OCI-M1 (cell line): ENCODE data around the gene TMEM267.
"Not testable (repeated sequence)": the region's sequence is repeated elsewhere in the genome, so short reads cannot be mapped to it uniquely, and the experiment has no call there.

Experiments used
- DNase-seq: peaks from one replicate; lab custom pipeline; 2025; lab: John Stamatoyannopoulos, UW

TMEM267 gene

DNA sequence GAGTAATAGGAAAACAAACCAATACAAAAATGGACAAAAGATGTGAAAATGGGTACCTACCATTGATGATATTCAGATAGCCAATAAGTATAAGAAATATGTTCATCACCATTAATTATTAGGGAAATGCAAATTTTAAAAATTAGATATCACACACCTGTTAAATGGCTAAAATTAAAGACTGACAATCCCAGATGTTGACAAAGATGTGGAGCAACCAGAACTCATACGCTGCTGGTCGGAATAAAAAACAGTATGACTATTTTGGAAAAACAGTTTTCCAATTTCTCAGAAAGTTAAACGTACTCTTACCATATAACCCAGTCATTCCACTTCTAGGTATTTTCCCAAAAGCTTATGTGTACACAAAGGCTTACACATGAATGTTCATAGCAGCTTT lies 27.1 kb downstream of the TMEM267 start:
- DNase-seq = no peak

DNA sequence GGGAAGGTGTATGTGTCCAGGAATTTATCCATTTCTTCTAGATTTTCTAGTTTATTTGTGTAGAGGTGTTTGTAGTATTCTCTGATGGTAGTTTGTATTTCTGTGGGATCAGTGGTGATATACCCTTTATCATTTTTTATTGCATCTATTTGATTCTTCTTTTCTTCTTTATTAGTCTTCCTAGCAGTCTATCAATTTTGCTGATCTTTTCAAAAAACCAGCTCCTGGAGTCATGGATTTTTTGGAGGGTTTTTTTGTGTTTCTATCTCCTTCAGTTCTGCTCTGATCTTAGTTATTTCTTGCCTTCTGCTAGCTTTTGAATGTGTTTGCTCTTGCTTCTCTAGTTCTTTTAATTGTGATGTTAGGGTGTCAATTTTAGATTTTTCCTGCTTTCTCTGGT lies 42.1 kb downstream of the TMEM267 start:
- not testable (repeated sequence) for DNase-seq

DNA sequence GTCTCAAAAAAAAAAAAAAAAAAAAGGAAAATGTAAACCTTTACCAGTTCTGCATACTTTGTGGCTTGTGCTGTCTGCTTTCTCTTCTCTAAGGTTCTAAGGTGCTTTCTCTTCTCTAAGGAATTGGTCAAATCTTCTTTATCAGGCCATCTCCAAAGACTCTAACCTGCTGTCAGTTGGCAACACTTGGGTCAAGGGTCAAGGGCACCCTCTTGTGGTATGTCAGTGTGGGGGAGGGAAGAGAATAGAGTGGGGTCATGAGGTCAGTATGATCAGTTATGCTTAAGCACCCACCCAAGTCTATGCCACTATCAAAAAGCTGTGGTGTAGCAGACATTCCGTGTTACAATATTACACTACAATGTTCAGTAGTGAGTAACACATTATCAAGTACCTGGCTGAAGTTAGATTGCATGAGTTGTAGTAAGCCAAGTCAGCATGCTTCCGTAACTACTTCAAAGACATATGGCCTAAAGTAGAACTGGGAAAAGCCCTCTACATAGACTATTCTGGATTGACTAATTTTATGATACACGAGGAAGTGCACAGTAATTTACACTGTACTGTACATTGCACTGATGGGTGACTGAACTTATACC lies 46.5 kb downstream of the TMEM267 start:
- peak; percentile 17 for DNase-seq

DNA sequence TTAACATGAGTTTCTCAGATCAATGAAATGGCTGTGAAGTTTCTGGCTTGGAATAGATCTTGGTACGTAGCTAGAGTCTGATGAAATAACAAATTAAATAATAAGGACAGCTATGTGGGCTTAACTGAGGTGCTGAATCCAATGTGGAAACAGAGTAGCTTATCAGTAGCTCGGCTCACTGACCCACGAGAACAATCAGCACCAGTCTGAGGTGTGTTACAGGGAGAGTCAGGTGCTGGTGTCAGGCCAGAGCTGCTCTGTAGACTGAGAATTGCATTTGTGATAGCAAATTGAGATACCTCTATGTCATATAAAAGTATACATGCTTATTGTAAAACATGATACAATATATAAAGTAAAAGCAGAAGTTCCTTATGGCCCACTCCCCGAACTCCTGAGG lies 50.3 kb downstream of the TMEM267 start:
- DNase-seq = no peak

DNA sequence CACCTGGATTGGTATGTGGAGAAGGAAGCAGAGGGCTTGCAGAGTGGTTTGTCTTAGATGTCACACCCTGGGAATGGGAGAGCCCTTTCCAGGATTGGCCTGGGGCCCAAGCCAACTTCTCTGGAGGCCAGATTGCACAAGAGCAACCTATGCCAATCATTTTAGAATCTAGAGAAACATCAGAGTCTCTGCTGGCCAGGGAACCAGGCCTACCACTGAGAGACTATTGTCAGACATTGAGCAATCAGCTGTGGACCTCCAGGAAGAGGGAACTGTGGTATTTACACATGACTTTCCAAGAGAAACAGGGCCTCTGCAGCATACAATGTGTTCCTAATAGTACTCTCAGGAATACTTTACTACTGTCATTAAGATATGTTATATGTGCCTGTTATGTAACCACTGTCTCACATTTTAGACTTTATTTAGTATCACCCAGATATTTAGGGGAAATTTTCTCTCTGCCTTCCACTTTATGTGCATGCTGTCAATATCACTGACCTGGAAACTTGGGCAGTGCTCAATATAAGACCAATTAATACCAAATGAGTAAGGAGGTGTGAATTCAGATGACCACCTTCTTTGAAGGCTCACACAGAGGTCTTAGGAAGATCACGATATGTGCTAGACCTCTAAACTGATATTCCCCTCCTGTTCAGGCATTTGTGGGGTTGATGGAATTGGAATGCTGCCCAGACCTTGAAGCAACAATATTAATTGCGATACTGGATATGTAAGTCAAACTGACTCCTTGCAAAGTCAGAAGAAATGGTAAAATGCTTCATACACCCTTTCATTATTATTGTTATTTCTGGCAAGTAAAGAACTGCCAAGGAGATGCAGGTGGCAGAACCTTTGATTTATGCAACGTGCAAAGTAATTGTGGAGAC lies 50.9 kb downstream of the TMEM267 start:
- peak; percentile 56 for DNase-seq

DNA sequence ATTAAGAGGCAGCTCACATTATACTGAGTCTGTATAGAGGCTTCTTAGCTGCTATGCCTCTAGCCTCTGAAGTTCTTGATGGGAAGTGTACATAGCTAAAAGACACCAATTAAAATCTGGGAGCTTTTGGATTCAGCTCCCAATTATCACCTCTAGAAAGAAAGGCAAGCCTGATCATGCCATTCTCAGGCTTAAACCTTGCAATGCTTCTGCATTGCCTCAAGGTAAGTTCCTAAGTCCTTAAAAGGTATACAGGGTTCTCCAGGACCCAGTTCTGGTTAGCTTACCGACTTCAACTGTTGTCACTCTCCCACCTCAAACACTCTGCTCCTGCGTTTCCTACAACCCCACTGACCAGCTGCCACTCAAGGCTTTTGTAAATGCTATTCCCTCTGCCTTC lies 54.0 kb downstream of the TMEM267 start:
- no peak for DNase-seq

DNA sequence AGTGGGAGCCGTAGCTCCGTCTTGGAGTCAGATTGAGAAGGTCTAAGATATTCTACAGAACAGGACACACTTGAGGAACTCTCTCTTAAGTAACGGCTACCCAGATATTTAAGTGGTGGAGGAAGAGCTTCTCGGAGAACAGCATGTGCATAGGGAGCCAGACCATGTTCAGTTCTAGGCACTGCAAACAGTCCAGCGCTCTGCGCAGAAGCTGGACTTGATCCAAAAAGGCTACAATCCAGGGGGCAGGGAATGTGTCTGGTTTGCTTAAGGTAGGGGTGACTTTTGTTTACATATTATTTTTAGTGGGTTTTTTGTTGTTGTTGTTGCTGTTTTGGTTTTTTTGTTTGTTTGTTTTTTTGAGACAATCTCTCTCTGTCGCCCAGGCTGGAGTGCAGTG lies 54.6 kb downstream of the TMEM267 start:
- no peak for DNase-seq

DNA sequence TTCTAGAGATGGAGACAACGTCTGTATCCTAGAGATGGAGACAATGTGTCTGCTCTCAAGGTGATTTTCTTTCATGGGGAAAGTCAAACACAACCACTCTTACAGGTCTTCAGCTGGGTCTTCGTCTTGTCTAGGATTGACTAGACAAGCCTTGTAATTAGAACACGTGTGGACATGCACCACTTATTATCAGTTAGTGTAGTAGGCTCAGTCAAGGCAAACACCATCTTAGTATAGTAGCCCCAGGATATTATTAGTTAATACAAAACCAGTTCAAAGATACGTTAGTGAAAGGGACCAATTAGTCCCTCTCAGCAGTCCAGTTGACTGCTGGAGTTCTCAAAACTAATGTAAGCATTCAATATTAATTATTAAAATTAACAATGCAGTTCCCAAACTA lies 56.4 kb downstream of the TMEM267 start:
- no peak for DNase-seq

DNA sequence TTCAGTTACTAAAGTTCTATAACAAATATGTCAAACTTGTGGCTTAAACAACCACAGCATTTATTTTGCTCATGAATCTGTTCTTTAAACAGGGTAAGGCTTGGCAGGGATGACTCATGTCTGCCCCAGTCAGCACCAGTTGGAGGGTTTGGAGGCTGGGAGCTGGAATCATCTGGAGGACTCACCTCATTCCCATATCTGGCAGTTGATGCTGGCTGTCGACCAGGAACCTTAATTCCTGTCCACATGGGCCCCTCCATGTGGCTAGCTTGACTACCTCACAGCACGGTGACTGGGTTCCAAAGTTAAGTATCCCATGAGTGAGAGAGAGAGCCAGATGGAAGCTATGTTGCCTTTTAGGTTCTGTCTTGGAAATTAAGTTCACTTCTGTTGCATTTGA lies 57.7 kb downstream of the TMEM267 start:
- no peak for DNase-seq

DNA sequence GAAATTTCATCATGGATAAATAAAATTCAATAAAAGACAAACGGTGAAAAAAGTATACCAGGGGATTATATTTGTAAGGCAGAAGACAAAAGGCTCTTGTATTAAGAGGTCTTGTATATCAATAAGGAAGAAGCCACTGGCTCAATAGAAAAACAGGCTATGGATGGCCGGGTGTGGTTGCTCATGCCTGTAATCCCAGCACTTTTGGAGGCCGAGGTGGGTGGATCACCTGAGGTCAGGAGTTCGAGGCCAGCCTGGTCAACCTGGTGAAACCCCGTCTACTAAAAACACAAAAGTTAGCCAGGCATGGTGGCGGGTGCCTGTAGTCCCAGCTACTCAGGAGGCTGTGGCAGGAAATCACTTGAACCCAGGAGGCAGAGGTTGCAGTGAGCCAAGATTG lies 60.6 kb downstream of the TMEM267 start:
- DNase-seq = not testable (repeated sequence)

DNA sequence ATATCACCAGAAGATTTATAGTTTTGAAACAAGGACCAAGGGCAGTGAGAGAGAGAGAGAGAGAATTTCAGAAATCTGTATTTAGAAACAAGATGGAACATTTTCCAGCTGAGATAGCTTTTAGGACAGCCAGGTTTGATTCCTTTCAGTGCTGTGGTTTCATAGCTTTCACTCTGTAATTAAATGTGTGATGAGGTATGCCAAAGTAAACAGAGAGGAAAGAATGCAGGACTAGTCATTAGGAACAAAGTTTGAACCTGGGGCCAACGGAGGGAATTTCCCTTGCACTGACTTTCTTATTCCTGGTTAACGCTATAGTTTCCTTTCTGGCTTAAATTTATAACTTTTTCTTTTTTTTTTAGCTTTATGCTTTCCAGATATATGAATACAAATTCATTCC lies 61.5 kb downstream of the TMEM267 start:
- DNase-seq = no peak

DNA sequence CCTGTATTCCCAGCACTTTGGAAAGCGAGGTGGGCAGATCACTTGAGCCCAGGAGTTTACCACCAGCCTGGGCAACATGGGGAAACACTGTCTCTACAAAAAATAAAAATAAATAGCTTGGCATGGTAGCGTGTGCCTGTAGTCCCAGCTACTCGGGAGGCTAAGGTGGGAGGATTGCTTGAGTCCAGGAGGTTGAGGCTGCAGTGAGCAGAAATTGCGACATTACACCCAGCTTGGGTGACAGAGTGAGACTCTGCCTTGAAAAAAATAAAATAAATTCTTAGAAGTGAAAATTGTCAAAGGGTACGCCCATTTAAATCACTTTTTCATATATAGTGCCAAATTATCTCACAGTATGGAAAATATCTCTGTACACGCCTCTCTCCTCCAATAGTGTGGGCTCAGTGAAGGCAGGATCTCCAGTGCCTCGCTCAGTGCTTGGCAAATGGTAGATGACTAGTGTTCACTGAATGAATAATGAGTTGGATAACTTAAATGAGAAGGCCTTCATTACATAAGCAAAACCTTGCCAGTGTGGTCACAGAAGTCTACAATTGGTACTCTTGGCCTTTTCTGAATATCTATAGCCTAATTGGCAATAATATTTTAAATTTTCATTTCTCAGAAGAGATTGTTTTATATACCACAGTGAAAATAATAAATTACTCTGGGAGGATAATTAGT lies 62.1 kb downstream of the TMEM267 start:
- no peak for DNase-seq

DNA sequence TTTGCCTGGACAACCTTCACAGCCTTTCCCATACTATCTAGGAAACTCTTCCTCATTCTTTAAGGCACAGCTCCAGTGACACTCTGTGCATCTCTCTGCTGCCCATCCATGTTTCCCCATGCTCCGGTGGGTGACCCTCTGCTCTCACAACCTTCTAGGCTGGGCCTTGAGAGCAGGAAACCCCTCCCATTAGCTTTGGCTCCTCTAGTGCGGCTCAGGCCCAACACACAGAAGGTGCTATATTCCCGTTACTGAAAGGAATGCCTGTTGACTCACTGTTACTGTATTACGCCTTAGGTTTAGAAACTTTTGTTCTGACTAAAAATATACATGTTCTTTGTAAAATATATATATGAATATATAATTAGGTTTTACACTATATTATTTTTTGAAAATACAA lies 63.4 kb downstream of the TMEM267 start:
- DNase-seq = no peak

DNA sequence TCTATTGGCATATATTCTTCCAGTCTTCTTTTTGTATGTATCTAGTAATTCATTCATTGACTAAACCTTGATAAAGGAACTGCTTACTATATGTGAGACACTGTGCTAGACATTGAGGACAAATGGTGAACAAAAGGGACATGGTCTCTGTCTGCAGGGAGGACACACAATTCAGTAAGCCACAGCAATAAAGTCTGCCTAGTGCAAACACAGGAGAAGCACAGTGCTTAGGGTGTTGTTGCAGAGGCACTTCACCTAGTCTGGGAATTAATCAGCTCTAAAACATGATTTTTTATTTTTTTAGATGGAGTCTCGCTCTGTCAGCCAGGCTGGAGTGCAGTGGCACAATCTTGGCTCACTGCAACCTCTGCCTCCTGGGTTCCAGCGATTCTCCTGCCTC lies 65.1 kb downstream of the TMEM267 start:
- no peak for DNase-seq

DNA sequence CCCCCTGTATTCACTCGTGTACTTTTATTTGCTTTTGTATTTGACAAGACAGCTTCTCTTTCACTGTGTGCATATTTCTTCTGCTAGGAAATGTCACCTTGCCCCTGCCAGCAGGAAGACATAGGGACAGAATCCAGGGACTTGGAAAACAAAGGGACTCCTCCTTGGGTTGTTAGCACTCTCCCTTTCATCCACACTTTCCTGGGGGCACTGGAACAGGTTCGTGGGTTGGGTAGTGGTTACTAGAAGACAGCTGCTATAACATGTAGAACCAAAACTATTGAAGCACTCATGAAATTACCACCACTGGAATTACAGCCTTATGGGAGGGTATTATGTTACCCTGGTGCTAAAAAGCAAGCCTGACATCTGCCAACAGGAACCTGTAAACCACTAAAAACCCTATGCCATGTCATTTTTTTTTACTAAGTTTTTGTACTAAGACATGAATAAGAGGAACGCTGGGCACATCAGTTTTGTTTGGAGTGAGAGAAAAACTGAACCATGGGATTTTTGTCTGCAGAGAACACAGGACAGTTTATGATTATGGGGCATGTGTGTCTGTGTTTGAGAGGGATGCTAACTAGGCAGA lies 66.8 kb downstream of the TMEM267 start:
- no peak for DNase-seq

DNA sequence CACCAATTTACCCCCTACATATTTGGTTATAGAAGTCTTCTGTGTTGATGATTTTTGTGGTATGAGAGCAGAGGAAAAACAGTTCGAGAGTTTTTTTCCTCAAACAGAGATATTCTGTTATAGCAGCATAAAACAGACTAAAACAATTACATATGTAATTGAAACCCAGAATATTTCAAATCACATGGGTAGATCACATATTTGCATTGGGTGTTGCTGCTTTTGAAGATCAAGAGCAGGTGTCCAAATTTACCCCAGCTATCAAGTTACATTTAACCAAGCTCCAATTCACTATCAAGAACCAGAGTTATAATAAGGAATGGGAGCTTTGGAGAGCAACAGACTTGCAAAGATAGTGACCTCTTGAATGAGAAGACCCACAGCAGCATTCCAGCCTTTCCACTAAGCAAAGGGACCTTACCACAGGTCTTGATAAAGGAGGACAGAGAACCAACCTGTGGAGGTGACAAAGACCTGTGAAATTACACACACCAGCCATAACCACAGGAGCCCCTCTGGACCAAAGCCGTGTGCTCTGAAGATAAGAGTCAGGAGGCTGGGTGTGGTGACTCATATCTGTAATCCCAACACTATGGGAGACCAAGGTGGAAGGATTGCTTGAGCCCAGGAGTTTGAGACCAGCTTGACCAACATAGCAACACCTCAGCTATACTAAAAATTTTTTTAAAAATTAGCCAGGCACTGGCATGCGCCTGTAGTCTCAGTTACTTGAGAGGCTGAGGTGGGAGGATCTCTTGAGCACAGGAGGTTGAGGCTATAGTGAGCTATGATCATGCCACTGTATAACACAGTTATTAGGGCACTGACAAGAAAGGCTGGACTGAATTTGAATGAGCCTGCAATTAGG lies 67.5 kb downstream of the TMEM267 start:
- DNase-seq = peak; percentile 62

DNA sequence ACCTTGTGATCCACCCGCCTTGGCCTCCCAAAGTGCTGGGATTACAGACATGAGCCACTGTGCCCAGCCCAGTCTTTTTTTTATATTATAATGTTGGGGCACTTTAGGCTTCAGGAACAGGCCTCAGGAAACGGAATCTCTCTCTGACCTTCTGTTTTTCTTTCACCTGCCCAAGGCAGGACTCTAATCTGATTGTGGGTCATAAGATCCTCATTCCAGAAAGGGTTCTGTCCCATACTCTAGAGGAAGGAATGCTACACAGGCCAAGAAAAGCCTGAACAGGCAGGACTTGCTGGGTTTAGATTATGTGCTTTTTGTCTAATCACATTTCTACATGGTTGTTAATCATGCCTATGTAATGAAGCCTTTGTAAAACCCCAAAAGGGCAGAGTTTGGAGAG lies 69.7 kb downstream of the TMEM267 start:
- no peak for DNase-seq

DNA sequence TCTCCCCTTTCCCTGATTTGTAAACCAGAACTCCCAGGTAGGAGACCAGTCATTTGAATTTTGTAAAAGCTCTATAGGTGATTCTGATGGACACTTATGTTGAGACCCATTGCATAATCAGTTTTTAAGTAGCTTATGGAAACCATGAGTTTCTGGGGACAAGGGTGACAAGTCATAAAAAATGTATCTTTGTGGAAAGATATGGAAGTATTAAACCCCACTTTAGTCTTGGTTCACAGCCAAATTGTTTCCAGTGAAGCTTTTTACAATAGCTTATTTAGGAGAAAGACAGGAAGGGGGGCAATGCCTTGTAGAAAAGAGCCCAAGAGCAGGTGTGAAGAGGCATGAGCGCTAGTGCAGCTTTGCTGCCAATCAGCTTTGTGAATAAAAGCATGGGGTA lies 71.0 kb downstream of the TMEM267 start:
- no peak for DNase-seq

DNA sequence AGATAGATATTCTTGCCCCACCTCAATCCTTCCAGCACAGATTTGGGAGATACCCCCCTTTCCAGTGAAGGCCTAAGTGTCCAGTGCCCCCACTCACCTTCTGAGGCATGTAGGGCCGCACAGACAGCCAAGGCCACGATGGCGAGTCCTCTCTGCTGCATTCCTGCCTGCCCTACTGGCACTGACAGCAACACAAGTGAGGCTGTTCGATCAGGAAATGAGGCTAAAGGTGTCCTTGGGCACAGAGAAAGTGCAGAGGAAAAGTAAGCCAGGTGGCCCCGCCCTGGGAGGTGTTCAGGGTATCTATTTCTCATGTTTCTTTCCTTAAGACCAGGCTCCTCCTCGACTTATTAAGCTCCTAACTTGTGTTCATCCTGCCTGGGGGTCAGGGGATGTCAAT lies 71.5 kb downstream of the TMEM267 start, which contains the start of gene CCL28:
CCL28 (minus strand) TSS at position 236 of the 400 bp plus-strand sequence; CDS start at position 161, 75 bp downstream.
- no peak for DNase-seq

DNA sequence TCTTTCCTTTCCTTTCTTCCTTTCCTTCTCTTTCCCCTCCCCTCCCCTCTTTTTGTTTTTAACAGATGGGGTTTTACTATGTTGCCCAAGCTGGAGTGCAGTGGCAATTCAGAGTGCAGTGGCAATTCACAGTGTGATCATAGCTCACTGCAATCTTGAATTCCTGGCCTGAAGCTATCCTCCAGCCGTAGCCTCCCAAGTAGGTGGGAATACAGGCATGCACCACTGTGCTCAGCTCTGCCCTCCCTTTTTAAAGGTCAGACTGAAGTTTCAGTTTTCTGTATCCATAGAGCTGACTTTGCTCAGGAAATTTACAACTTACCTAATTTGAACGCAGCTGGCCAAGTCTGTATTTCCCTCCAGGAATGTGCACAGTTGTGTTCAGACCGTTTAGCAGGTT lies 72.2 kb downstream of the TMEM267 start:
- DNase-seq = no peak

DNA sequence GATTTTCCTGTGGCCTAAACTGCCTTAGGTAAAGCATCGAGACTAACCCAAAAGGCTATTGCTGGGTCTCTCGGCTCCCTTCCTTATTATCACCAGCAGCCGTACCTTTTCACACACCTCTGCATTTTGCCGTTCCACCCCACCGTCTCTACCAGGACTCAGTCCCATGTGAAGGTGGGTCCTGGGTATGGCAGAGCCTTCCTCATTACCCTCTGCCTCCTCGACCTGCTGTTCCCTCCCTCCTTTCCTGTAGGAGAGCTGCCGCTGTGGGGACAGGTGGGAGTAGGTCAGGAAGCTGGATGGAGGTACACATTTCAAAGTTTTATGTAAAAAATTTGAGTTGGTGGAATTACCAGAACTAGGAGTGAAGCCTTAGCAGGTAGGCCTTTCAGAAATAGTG lies 73.3 kb downstream of the TMEM267 start:
- DNase-seq = no peak
